Spleen (tissue), 11 donors: Measurements from ENCODE around the gene MROH8. TPM values are rescaled to one million over a fixed set of nuclear protein-coding genes. Genes with fewer than 3 reads are reported as not detected.

Source experiments
- DNase-seq: peaks from one replicate; pipeline ENCODE4 v3.0.0-alpha.2; 2020
- H3K27ac ChIP-seq, 8 donors: fragments of 200-600 bp; sonication (generic) in 7 of 8; 1 replicate in 4 of 8; 2 replicates in 4 of 8; pipeline versions ENCODE4 v1.5.0 to v1.8.0; 2016 to 2021; ENCODE audit warnings: inconsistent platforms in 4 of 8, mild to moderate bottlenecking in 4 of 8, moderate library complexity in 1 of 8
- H3K27me3 ChIP-seq, 7 donors: fragments of 200-600 bp; sonication (generic) in 6 of 7; replicated peaks in 1 of 7; 1 replicate in 4 of 7; 2 replicates in 3 of 7; pipeline versions ENCODE4 v1.5.0 to v1.8.0; 2016 to 2021; ENCODE audit warnings: inconsistent platforms in 3 of 7, mild to moderate bottlenecking in 1 of 7
- H3K36me3 ChIP-seq, 6 donors: fragments of 200-600 bp; sonication (generic) in 5 of 6; 1 replicate in 4 of 6; 2 replicates in 2 of 6; pipeline versions ENCODE4 v1.5.0 to v1.8.0; 2016 to 2021; ENCODE audit warnings: inconsistent platforms in 2 of 6
- H3K4me1 ChIP-seq, 6 donors: fragments of 200-600 bp; sonication (generic) in 5 of 6; 1 replicate in 3 of 6; 2 replicates in 3 of 6; pipeline versions ENCODE4 v1.5.0 to v1.8.0; 2016 to 2021; ENCODE audit warnings: inconsistent platforms in 3 of 6
- H3K4me3 ChIP-seq, 8 donors: fragments of 200-600 bp; sonication (generic) in 7 of 8; 1 replicate in 4 of 8; 2 replicates in 4 of 8; pipeline versions ENCODE4 v1.5.0 to v1.8.0; 2016 to 2021; ENCODE audit warnings: inconsistent platforms in 4 of 8, mild to moderate bottlenecking in 4 of 8, moderate library complexity in 2 of 8
- H3K9me3 ChIP-seq, 8 donors: fragments of 200-600 bp; sonication (generic) in 7 of 8; 1 replicate in 4 of 8; 2 replicates in 4 of 8; pipeline versions ENCODE4 v1.5.0 to v1.8.0; 2016 to 2021; ENCODE audit warnings: inconsistent platforms in 4 of 8
- POLR2A ChIP-seq, 3 donors: fragments of 450-650 bp; IDR thresholded peaks; one replicate each; pipeline ENCODE4 v1.5.1; 2017; ENCODE audit warnings: antibody characterized with exemption in 3 of 3, mild to moderate bottlenecking in 1 of 3
- POLR2AphosphoS5 ChIP-seq, 3 donors: sonication (generic); formaldehyde crosslinking; IDR thresholded peaks; one replicate each; pipeline ENCODE4 v1.5.1; 2017; ENCODE audit warnings: antibody characterized with exemption in 3 of 3
- WGBS, 5 donors: extraction: QIAGEN DNeasy Blood & Tissue Kit in 3 of 5; methylation state at CpG; one replicate each; pipeline versions ENCODE4 v1.1.5 to v1.1.7; 2013 to 2018; 5-methylcytosine and 5-hydroxymethylcytosine counted together
- intact Hi-C: fragments of 100-400 bp; cut with DNase I; formaldehyde crosslinking; loops from one replicate; pipeline ENCODE4 v1.15.0; 2023; ENCODE audit warnings: low total_unique reads
- polyA plus RNA-seq, 3 donors: library from polyadenylated mRNA; stranded (reverse); fragments of 200-250 nt; gene quantifications; one replicate each; pipeline ENCODE4 v1.2.1, GENCODE V29; 2013
- total RNA-seq, 7 donors: library from RNA; depleted of rRNA in 3 of 7; stranded (reverse); fragments of >200 nt in 3 of 7; fragmentation: NEBNext Ultra II Directional in 4 of 7; extraction: Animal tissue kit (Norgen Biotek cat#: 25700) in 4 of 7; gene quantifications; one replicate each; pipeline versions ENCODE4 v1.1.0 to v1.2.1, GENCODE V29; 2016 to 2021
- TF ChIP-seq, protein P1 (sequence below), 11 experiments: fragments of 200-600 bp in 7 of 11; fragments of 450-650 bp in 4 of 11; sonication (generic) in 4 of 11; IDR thresholded peaks in 8 of 11; conservative IDR thresholded peaks in 3 of 11; 1 replicate in 7 of 11; 2 replicates in 4 of 11; pipeline versions ENCODE4 v1.4.0 to v1.8.0; 2016 to 2021; ENCODE audit warnings: antibody characterized with exemption in 11 of 11, inconsistent platforms in 4 of 11, mild to moderate bottlenecking in 1 of 11
- donor health status: healthy with polysubstance abuse.
- donor health status: DM: no; HTN: no; CAD: no; lungs with moderate emphysema.
- donor health status: DM: no; HTN: no; CAD: no.
- donor health status: Bipolar disorder and iron deficiency.
- donor health status: healthy.
- donor health status: DM: no; HTN: no; CAD: no.
- donor health status: DM: yes; HTN: yes; CAD: no.

Gene MROH8
- total and polyA plus RNA-seq, 10 donors: 0.97 to 4.0 (median 3.1) TPM

DNA sequence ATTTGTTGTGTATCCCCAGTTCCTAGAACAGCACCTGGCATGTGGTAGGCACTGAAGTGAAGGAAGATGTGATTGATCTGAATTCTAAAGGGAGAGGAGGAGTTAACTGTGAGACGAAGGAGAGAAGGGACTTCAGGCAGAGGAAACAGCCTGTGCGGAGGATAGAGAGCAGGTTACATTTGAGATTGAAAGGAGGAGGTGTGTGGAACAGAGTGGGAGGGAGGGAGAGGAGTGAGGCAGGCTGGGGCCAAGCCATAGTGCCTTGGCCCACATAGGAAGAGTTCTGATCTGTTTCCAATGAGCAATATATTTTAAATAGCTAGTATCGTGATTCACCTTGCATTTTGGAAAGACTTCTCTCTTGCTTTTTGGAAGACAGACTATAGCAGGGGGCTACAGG, 13.9 kb upstream of the MROH8 start:
- Histone ChIP-seq H3K27ac (no peak overlapping the region), H3K36me3 (peaks cover 0 to 73% (median 12%) of the 10 kb centered on the region in 6 donors), H3K27me3 (no peaks in the 10 kb centered on the region), H3K4me1 (peaks cover 11 to 96% (median 56%) of the 10 kb centered on the region in 6 donors), H3K9me3 (no peaks in the 10 kb centered on the region), H3K4me3 (no peak overlapping the region)
- 80 to 89% (median 86%) methylated on average over 3 of the region's 3 CpGs for WGBS, 5 donors
- intact Hi-C loops: loop anchor here (10.0 kb wide), 1 partner anchor 192 kb away; no protein-coding TSS in a partner anchor
- DNase-seq: no peak
- TF ChIP-seq, protein P1, sequence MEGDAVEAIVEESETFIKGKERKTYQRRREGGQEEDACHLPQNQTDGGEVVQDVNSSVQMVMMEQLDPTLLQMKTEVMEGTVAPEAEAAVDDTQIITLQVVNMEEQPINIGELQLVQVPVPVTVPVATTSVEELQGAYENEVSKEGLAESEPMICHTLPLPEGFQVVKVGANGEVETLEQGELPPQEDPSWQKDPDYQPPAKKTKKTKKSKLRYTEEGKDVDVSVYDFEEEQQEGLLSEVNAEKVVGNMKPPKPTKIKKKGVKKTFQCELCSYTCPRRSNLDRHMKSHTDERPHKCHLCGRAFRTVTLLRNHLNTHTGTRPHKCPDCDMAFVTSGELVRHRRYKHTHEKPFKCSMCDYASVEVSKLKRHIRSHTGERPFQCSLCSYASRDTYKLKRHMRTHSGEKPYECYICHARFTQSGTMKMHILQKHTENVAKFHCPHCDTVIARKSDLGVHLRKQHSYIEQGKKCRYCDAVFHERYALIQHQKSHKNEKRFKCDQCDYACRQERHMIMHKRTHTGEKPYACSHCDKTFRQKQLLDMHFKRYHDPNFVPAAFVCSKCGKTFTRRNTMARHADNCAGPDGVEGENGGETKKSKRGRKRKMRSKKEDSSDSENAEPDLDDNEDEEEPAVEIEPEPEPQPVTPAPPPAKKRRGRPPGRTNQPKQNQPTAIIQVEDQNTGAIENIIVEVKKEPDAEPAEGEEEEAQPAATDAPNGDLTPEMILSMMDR (IDR thresholded peaks at IDR 0.05 in 8 of 11, conservative IDR thresholded peaks at IDR 0.05 in 3 of 11): no peak
- no peak for TF ChIP-seq POLR2A (IDR thresholded peaks at IDR 0.05)
- TF ChIP-seq POLR2AphosphoS5 (IDR thresholded peaks at IDR 0.05): no peak

GRCh38 chr20:37192137-37192854, 12.9 kb upstream of the MROH8 start:
- no peak overlapping the region for H3K4me3 ChIP-seq
- TF ChIP-seq POLR2A (IDR thresholded peaks at IDR 0.05) (no peak), POLR2AphosphoS5 (IDR thresholded peaks at IDR 0.05) (peak in 2 of 3 donors; percentile 30 to 54)
- TF ChIP-seq, protein P1 (IDR thresholded peaks at IDR 0.05 in 8 of 11, conservative IDR thresholded peaks at IDR 0.05 in 3 of 11): peak in 10 of 11 experiments; percentile 50 to 93 (median 86)
- H3K27ac ChIP-seq: no peak overlapping the region
- intact Hi-C loops: loop anchor here (10.0 kb wide), 1 partner anchor 193 kb away; no protein-coding TSS in a partner anchor
- DNase-seq: peak; percentile 88
- H3K27me3 ChIP-seq: no peaks in the 10 kb centered on the region
- H3K4me1 ChIP-seq: peaks cover 11 to 98% (median 57%) of the 10 kb centered on the region in 6 donors
- 46 to 51% (median 47%) methylated on average over 5 of the region's 5 CpGs for WGBS, 5 donors
- peaks cover 0 to 72% (median 10%) of the 10 kb centered on the region in 6 donors for H3K36me3 ChIP-seq
- no peaks in the 10 kb centered on the region for H3K9me3 ChIP-seq

DNA sequence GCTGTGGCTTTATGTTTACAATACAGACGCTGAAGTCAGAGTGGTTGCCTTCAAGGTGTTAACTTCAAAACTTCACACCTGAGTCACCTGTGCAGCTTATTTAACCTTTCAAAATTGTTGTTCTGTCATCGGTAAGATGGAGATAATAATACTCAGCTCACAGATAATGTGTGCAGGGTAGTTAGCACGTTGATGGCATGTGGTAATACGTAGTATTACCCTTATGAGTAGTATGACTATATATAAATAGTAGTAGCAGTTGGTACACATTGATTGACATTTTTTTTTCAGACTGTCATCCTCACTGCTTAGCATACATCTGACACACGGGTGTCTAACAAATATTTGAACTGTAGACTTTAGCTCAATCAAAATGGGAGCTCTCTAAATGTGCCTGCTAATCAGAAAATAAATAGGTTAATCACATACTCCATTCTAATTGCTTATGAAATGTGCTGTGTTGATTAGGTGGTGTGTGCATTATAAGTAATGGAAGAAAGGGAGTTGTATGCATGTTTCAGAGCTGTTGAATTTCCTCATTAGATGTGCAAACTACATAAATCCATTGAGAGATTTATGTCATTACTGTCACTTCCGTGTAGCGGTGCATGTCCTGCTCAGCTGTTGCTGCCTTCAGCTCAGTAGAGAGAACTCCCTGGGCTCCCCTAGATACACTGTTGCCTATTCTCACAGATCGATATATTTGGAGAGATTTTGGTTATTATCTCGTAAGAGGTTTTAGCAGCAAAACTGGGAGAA, 11.2 kb upstream of the MROH8 start:
- intact Hi-C loops: loop anchor here (10.0 kb wide), 1 partner anchor 194 kb away; no protein-coding TSS in a partner anchor
- peaks cover 11 to 95% (median 60%) of the 10 kb centered on the region in 6 donors for H3K4me1 ChIP-seq
- WGBS, 5 donors: 68 to 77% (median 73%) methylated on average over 9 of the region's 9 CpGs
- no peak for DNase-seq
- H3K4me3 ChIP-seq: no peak overlapping the region
- no peaks in the 10 kb centered on the region for H3K9me3 ChIP-seq
- H3K36me3 ChIP-seq: peaks cover 0 to 74% (median 18%) of the 10 kb centered on the region in 6 donors
- H3K27me3 ChIP-seq: no peaks in the 10 kb centered on the region
- TF ChIP-seq POLR2AphosphoS5 (IDR thresholded peaks at IDR 0.05): no peak
- TF ChIP-seq, protein P1 (IDR thresholded peaks at IDR 0.05 in 8 of 11, conservative IDR thresholded peaks at IDR 0.05 in 3 of 11): no peak
- TF ChIP-seq POLR2A (IDR thresholded peaks at IDR 0.05): no peak
- peak overlapping the region in 3 of 8 donors; percentile 11 to 39 (median 22) for H3K27ac ChIP-seq
